Ovary (tissue), 3 donors: Measurements from ENCODE around the gene ATP5IF1.

Source experiments
- CTCF ChIP-seq, 3 donors: fragments of 450-650 bp in 2 of 3; fragments of 200-600 bp in 1 of 3; IDR thresholded peaks; one replicate each; pipeline versions ENCODE4 v1.5.1 to v1.8.0; 2016 to 2022; ENCODE audit warnings: antibody characterized with exemption in 3 of 3, mild to moderate bottlenecking in 1 of 3
- EP300 ChIP-seq: sonication (generic); formaldehyde crosslinking; IDR thresholded peaks from one replicate; pipeline ENCODE4 v1.6.1; 2017; ENCODE audit warnings: antibody characterized with exemption
- POLR2A ChIP-seq: fragments of 450-650 bp; IDR thresholded peaks from one replicate; pipeline ENCODE4 v1.6.1; 2017; ENCODE audit warnings: antibody characterized with exemption, mild to moderate bottlenecking, moderate library complexity
- donor health status: DM: no; HTN: no; CAD: no.

- no peak for TF ChIP-seq POLR2A
- TF ChIP-seq CTCF (IDR thresholded peaks at IDR 0.05) = no peak
- no peak for TF ChIP-seq EP300
These were observed 24.9 kb downstream of the ATP5IF1 start for GRCh38 chr1:28260803-28261174.
